Lung microvascular endothelial cell (primary cell): ENCODE measurements around the gene CAPZB. TPM values are rescaled to one million over a fixed set of nuclear protein-coding genes. Genes with fewer than 3 reads are reported as not detected.

Experiments
- DNase-seq, 2 donors: peaks; one replicate each; pipeline versions ENCODE4 v3.0.0 to v3.0.0-alpha.2; 2010; ENCODE audit warnings: low read depth in 2 of 2
- total RNA-seq: library from RNA; depleted of rRNA; stranded (reverse); fragments of >200 nt; gene quantifications from 2 replicates; pipeline ENCODE4 v1.2.1, GENCODE V29; 2014

Gene CAPZB
- total RNA-seq, 1 donor from 2014 or later, result 104 TPM

DNA sequence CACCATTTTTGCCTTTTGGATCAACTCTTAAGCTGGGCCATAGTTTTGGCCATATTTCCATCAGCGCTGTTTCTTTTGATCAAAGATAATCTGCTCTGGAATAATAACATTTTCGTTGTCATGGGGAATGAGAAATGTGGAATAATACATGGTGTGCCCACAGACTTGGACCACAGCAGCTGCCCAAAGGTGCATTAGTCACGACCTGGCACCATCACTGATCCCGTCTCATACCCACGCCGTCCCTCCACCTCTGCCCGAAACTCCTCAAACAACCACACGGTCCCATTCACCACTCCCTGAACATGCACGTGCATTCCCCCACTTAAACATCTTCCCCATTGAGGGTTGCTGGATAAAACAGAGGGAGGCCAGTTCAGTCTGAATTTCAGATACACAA is 96.4 kb downstream of the CAPZB start:
- peak in 1 of 2 donors; percentile 21 for DNase-seq

- DNase-seq, result no peak
Measured at GRCh38 chr1:19387045-19387467, 98.3 kb downstream of the CAPZB start.

GRCh38 chr1:19385869-19386591 is 99.3 kb downstream of the CAPZB start:
- DNase-seq, result peak; percentile 35 to 82

DNA sequence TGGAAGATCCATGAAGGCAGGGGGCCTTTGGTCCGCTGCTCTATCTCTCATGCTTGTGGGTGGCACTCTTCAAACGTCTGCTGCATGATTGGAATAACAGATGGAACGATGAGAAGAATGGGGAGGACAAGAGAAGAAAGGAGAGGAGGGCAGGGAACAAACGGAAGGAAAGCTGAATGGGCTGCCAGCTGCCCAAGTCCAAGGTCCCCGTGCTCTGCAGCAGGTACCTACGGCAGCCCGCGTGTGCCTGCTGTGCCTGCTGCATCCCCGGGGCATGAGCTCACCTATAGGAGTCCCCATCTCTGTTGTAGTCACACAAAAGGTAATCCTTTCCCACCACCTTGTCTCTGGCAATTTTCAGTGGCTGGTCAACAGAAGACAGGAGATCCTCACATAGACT is 100.1 kb downstream of the CAPZB start:
- no peak for DNase-seq

GRCh38 chr1:19384772-19385187 is 100.6 kb downstream of the CAPZB start:
- no peak for DNase-seq

GRCh38 chr1:19384113-19384512 is 101.2 kb downstream of the CAPZB start:
- peak; percentile 54 to 57 for DNase-seq

DNA sequence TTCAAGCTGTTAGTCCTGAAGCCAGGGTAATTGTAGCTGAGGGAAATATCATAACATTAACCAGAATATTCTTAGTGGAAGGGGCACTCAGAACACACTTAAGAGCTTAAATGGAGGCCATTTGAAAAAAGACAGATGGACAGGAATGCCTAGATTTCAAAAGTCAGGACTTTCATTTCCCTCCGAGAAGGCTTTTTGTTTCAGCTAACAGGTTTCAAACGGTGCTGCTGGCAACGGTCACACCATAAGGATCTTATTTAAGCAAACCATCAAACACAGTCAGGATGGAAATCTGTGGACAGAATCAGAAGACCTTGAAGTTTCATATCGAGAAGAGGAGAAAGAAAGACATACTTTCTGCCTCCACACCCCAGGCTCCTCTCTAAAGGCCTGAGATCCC is 103.1 kb downstream of the CAPZB start:
- no peak for DNase-seq

- no peak for DNase-seq
Measured at GRCh38 chr1:19381261-19381660, 104.1 kb downstream of the CAPZB start.

- no peak for DNase-seq
Measured at GRCh38 chr1:19377812-19378718, 107.3 kb downstream of the CAPZB start.

DNA sequence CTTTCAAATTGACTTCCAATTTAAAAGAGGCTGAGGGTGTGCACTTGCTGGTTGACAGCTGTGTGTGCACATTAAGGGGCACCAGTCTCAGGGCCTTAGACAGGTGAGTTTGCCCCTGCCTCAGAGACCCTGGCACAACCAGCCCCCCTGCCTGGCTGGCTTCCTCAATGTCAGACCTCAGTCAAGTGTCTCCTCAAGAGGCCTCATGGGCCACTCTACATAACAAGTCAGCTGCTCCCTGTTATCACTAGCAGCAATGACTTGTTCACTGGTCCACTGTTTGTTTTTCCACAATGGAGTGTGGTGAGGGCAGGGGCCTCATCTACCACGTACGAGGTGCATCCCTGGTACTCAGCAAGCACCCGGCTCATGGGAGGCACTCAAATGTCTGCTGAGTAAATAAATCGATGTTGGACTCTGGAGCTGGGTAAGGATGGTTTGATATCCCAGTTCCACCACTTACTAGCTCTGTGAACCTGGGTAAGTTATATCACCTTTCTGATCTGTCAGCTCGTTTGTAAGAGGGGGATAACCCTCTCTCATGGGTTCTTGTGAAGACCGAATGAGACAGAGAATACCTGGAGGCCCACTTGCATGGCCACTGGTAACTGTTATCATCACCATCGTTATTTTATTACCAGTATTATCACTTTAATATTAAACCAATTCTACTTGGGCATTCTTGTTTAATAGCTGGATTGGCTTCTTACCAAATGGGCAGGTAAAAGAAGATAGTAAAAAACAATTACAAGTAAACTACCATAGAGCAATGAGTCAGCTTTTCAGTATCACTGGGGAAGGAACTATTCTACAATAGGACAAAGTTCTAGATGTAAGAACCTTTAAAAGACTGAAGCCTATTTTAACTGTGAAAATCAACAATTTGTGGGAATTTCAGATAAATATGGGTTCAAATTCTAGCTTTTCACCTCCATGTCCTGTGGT is 108.6 kb downstream of the CAPZB start:
- DNase-seq, result no peak

DNA sequence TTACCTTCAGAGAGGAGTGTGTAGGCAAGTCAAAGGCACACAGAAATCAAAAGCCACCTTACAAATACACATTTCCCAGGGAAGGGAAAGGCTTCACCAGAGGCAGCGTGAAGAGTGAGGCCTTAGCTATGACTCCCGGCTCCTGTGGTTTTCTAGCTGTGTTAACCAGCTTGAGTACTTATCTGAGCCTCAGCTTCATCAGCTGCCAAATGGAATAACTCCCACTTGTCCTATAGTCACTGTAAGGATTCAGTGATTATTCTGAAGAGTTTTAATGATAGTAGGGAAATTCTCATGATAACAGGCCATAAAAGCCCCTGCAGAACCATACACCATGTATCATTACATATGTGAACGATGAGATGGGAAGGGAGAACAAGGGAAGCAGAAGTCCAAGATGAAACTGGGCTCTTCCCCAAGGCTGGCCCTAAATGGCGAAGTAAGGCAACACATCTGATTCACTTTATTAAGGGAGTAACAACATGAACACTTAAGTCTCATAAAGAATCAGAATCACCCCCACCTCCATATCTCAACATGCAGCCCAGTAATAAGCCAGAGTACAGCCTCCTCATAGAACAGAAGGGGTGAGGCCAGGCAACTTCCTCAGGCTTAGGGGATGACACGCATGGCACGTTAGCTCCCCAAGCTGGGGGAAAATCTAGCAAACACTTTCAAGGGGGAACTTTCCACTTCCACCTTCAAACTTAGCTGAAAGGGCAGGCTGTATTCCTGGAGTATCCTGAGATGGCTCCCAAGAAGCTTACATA is 109.5 kb downstream of the CAPZB start:
- no peak for DNase-seq

GRCh38 chr1:19374926-19375325 is 110.4 kb downstream of the CAPZB start:
- no peak for DNase-seq

DNA sequence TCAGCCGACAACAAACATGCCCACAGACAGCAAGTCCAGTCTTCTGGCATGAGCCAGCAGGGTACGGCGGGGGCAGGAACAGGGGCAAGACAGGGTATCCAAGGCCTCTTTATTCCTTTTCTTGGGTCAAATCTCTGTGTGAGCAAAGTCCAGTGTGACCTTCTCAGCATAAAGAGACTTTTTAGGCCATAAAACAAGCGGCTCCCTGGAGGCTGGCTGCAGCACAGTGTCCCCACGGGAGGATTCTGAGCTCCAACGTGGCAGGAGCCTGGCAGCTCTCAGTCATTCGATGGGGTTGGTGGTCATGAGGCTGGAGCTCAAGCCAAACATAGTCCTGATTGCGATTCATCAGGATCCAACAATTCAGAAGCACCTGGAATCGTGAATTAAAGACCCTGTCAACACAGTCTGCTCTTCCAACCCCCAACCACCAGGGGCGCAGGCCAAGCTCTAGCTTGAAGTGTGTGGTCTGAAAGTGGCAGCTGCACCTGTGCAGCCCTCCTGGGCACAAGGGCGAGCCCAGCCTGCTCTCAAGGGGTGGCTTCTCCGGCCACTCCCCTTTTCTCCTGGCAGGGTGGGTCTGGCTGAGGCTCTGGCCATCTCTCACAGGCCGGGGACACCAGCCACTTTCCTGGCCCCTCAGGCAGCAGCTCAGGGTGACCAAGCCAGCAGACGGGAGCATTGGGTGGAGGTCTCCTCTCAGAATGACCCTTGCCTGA is 111.1 kb downstream of the CAPZB start:
- DNase-seq, result peak in 1 of 2 donors; percentile 21

DNA sequence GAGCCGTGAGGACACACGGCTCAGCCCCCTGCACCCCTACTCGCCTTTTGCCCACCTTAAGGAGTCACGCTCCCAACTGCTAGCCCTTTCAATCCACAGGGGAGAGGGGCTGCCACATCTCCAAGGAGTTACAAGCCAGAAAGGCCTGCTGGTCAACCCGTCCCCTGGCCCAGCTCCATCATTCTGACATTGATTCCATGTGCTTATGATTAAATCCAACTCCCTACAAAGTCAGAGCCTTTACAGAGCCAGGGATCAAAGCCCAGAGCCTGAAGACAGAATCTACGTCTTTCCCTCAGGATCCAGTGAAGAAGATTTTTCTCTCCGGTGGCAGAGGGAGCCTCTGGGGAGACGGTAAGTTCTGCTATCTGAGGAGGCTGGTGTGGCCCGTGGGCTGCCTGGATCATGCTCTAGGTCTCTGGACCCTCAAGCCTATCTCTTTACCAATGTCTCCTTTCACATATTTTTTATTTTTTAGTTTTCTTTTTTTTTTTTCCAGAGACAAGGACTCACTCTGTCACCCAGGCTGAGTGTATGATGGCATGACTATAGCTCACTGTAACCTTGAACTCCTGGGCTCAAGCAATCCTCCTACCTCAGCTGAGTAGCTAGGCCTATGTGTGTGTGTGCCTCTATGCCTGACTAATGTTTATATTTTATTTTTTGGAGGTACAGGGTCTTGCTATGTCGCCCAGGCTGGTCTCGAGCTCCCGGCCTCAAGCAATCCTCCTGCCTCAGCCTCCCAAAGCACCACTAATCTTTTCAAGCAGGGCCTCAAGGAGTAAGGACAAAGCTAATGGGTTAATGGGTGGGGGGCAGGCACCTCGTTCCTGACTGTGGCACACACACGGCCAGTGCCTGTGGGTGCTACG is 111.9 kb downstream of the CAPZB start:
- no peak for DNase-seq

DNA sequence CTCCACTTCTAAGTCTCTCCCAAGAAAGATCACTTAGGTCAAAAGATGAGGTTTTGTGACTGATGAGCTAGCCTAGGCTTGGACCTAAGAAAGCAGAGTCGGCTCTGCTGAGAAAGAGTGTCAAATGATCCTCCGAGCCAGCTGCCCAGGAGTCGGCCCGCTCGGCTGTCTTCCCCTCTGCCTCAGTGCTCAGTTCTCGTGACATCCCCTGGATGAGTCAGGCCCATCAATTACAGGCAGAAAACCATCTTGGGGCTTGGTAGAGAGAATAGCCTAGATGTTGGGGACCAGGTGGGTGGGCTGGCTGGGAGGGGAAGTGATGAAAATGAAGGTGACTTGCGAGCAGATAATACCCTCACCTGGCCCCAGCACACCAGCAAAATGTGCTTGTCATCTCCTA is 112.7 kb downstream of the CAPZB start:
- no peak for DNase-seq

- DNase-seq, result no peak
Measured at GRCh38 chr1:19372136-19372514, 113.2 kb downstream of the CAPZB start.

GRCh38 chr1:19371226-19372135 is 113.9 kb downstream of the CAPZB start:
- no peak for DNase-seq
